ENCODE measurements around the gene SRGAP3.

- TF ChIP-seq CTCF (IDR thresholded peaks at IDR 0.05; ENCODE audit: poor library complexity) = no peak
- TF ChIP-seq EZH2 (IDR thresholded peaks at IDR 0.05; ENCODE audit: borderline replicate concordance) = no peak
- TF ChIP-seq EZH2phosphoT487 (IDR thresholded peaks at IDR 0.05; ENCODE audit: low read depth, severe bottlenecking, unreplicated experiment) = no peak
Observed at GRCh38 chr3:8983026-8983425, 266.4 kb downstream of the SRGAP3 start.

All from hepatocyte (in vitro differentiated cells).